Ovary (tissue), 3 donors: ENCODE data around the gene PRSS21.

Source experiments
- EP300 ChIP-seq: sonication (generic); formaldehyde crosslinking; IDR thresholded peaks from one replicate; pipeline ENCODE4 v1.6.1; 2017; ENCODE audit warnings: antibody characterized with exemption
- POLR2A ChIP-seq: fragments of 450-650 bp; IDR thresholded peaks from one replicate; pipeline ENCODE4 v1.6.1; 2017; ENCODE audit warnings: antibody characterized with exemption, mild to moderate bottlenecking, moderate library complexity
- TF ChIP-seq, protein P1 (sequence below), 3 donors: fragments of 450-650 bp in 2 of 3; fragments of 200-600 bp in 1 of 3; IDR thresholded peaks; one replicate each; pipeline versions ENCODE4 v1.5.1 to v1.8.0; 2016 to 2022; ENCODE audit warnings: antibody characterized with exemption in 3 of 3, mild to moderate bottlenecking in 1 of 3
- donor health status: DM: no; HTN: no; CAD: no.

DNA sequence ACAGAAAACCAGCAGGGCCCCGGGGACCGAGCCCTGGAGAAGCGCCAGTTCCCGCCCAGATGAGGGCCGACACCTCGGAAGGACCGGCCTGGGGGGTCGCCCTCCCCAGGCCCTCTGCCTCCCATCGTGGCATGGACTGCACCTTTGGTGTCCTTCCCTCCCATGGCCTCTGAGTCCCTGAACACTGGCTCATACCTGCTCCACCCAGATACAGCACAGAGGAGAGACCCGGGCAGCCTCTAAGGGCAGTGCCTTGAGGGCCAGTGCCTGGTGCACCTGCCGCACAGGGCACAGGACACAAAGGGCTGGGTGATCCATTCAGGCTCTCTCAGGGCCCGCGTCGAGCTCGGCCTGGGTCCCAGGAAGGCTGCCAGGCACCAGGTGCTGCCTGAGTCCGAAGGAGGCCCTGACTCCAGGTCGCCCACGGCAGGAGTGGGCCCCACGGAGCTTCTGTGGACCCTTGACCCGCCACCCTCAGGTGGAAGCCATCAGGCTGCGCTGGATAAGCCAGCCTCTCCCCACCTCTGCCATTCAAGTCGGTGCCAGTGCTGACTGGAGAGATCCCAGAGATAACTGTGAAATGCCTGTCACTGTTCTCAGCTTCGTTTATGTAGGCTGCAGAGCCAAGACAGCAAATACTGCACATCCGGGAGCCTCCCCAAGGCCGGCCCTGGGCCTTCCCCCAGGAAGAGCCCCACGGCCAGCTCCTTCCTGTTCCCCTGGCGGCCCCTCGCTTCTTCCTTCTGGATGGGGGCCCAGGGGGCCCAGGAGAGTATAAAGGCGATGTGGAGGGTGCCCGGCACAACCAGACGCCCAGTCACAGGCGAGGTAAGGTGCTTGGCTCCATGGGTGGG lies 12.7 kb downstream of the PRSS21 start, which contains the start of gene ZG16B:
- TF ChIP-seq, protein P1, sequence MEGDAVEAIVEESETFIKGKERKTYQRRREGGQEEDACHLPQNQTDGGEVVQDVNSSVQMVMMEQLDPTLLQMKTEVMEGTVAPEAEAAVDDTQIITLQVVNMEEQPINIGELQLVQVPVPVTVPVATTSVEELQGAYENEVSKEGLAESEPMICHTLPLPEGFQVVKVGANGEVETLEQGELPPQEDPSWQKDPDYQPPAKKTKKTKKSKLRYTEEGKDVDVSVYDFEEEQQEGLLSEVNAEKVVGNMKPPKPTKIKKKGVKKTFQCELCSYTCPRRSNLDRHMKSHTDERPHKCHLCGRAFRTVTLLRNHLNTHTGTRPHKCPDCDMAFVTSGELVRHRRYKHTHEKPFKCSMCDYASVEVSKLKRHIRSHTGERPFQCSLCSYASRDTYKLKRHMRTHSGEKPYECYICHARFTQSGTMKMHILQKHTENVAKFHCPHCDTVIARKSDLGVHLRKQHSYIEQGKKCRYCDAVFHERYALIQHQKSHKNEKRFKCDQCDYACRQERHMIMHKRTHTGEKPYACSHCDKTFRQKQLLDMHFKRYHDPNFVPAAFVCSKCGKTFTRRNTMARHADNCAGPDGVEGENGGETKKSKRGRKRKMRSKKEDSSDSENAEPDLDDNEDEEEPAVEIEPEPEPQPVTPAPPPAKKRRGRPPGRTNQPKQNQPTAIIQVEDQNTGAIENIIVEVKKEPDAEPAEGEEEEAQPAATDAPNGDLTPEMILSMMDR (IDR thresholded peaks at IDR 0.05), result no peak
- TF ChIP-seq EP300, result no peak
- no peak for TF ChIP-seq POLR2A
